ENCODE results near the gene SGPL1. TPM values are rescaled to one million over a fixed set of nuclear protein-coding genes. Genes with fewer than 3 reads are reported as not detected.

SGPL1 gene
- polyA plus RNA-seq, 1 donor (not counting 4 experiments of a cell fraction or from before 2014, with no cell fraction given) = 31.4 TPM

DNA sequence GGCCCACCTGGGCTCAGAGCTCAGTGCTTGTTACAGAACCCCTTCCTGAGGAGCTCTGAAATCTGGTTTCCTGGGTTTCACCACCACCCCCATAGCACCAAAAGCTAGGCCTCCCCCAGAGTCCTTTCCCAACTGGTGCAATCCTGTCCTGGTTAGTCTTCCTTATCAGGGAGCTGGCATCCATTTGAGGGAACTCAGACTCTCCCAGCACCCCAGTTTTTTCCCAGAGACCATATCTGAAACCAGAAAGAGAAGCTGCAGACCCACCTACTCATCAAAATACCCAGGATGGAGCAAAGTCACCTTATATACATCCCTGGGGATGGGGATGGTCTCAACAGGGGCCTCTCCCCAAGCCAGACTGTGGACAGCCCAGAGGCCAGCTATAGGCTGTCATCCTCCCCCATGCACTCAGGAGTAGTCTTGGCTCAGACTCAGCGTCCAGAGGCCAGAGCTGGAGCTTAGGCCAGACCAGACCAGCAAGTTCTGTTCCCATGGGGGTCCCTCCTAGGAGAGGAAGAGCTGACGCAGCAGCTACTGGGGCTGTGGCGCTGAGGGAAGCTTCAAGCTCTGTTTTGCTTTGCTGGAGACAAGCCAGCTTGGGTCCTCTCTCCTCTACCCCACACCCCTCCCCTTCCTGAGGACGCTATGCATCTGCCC, 33.5 kb upstream of the SGPL1 start:
- Histone ChIP-seq H4K20me1 (ENCODE audit: control insufficient read depth, extremely low read depth, insufficient read depth, low read length) (no peaks in the 10 kb centered on the region), H3K9me3 (ENCODE audit: control insufficient read depth, low read depth, low read length) (no peaks in the 10 kb centered on the region), H2AFZ (ENCODE audit: control insufficient read depth, low read length) (no peak overlapping the region), H3K79me2 (ENCODE audit: control insufficient read depth, insufficient read depth, low read length) (no peaks in the 10 kb centered on the region), H3K27ac (ENCODE audit: control insufficient read depth, insufficient read depth, low read length) (no peak overlapping the region), H3K27me3 (ENCODE audit: control insufficient read depth, extremely low read depth, insufficient read depth, low read length) (peaks cover 8% of the 10 kb centered on the region), H3K9ac (ENCODE audit: control insufficient read depth, extremely low read depth, insufficient read depth, low read length) (no peak overlapping the region), H3K9me1 (ENCODE audit: control insufficient read depth, extremely low read depth, insufficient read depth, low read length) (no peaks in the 10 kb centered on the region), H3K4me3 (ENCODE audit: control insufficient read depth in 2 of 3, extremely low read depth in 1 of 3, insufficient read depth in 2 of 3, low read depth in 1 of 3, low read length in 3 of 3) (no peak overlapping the region), H3K4me2 (ENCODE audit: control insufficient read depth, extremely low read depth, insufficient read depth, low read depth, low read length) (no peak overlapping the region), H3K4me1 (ENCODE audit: control insufficient read depth, extremely low read depth, insufficient read depth, low read length) (peaks cover 2% of the 10 kb centered on the region), H3K36me3 (ENCODE audit: control insufficient read depth in 2 of 2, extremely low read depth in 1 of 2, insufficient read depth in 2 of 2, low read length in 2 of 2) (no peaks in the 10 kb centered on the region)
- TF ChIP-seq, protein P1, sequence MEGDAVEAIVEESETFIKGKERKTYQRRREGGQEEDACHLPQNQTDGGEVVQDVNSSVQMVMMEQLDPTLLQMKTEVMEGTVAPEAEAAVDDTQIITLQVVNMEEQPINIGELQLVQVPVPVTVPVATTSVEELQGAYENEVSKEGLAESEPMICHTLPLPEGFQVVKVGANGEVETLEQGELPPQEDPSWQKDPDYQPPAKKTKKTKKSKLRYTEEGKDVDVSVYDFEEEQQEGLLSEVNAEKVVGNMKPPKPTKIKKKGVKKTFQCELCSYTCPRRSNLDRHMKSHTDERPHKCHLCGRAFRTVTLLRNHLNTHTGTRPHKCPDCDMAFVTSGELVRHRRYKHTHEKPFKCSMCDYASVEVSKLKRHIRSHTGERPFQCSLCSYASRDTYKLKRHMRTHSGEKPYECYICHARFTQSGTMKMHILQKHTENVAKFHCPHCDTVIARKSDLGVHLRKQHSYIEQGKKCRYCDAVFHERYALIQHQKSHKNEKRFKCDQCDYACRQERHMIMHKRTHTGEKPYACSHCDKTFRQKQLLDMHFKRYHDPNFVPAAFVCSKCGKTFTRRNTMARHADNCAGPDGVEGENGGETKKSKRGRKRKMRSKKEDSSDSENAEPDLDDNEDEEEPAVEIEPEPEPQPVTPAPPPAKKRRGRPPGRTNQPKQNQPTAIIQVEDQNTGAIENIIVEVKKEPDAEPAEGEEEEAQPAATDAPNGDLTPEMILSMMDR (optimal IDR thresholded peaks at IDR 0.05 in 1 of 3, IDR thresholded peaks at IDR 0.05 in 1 of 3, conservative IDR thresholded peaks at IDR 0.05 in 1 of 3; ENCODE audit: extremely low read depth in 1 of 3, insufficient read depth in 2 of 3, low read length in 3 of 3) = no peak
- TF ChIP-seq EZH2 (IDR thresholded peaks at IDR 0.05; ENCODE audit: low read length) = no peak
- dilution Hi-C loops (cut with MboI; ENCODE audit: extremely low pct_ligation_motif_present, low sequenced_read_pairs) = no loop called here
- DNase-seq (ENCODE audit: low read depth, low spot score) = no peak
- FAIRE-seq = no peak

GRCh38 chr10:70782746-70783680, 32.7 kb upstream of the SGPL1 start:
- Histone ChIP-seq H3K79me2 (ENCODE audit: control insufficient read depth, insufficient read depth, low read length) (no peaks in the 10 kb centered on the region), H3K27ac (ENCODE audit: control insufficient read depth, insufficient read depth, low read length) (no peak overlapping the region), H3K27me3 (ENCODE audit: control insufficient read depth, extremely low read depth, insufficient read depth, low read length) (peaks cover 8% of the 10 kb centered on the region), H3K9me3 (ENCODE audit: control insufficient read depth, low read depth, low read length) (no peaks in the 10 kb centered on the region), H3K4me1 (ENCODE audit: control insufficient read depth, extremely low read depth, insufficient read depth, low read length) (peaks cover 2% of the 10 kb centered on the region), H3K36me3 (ENCODE audit: control insufficient read depth in 2 of 2, extremely low read depth in 1 of 2, insufficient read depth in 2 of 2, low read length in 2 of 2) (no peaks in the 10 kb centered on the region), H3K9ac (ENCODE audit: control insufficient read depth, extremely low read depth, insufficient read depth, low read length) (no peak overlapping the region), H4K20me1 (ENCODE audit: control insufficient read depth, extremely low read depth, insufficient read depth, low read length) (no peaks in the 10 kb centered on the region), H3K4me2 (ENCODE audit: control insufficient read depth, extremely low read depth, insufficient read depth, low read depth, low read length) (no peak overlapping the region), H3K9me1 (ENCODE audit: control insufficient read depth, extremely low read depth, insufficient read depth, low read length) (no peaks in the 10 kb centered on the region), H2AFZ (ENCODE audit: control insufficient read depth, low read length) (no peak overlapping the region), H3K4me3 (ENCODE audit: control insufficient read depth in 2 of 3, extremely low read depth in 1 of 3, insufficient read depth in 2 of 3, low read depth in 1 of 3, low read length in 3 of 3) (no peak overlapping the region)
- no peak for DNase-seq (ENCODE audit: low read depth, low spot score)
- TF ChIP-seq, protein P1 (optimal IDR thresholded peaks at IDR 0.05 in 1 of 3, IDR thresholded peaks at IDR 0.05 in 1 of 3, conservative IDR thresholded peaks at IDR 0.05 in 1 of 3; ENCODE audit: extremely low read depth in 1 of 3, insufficient read depth in 2 of 3, low read length in 3 of 3) = no peak
- TF ChIP-seq EZH2 (IDR thresholded peaks at IDR 0.05; ENCODE audit: low read length) = no peak
- no peak for FAIRE-seq
- dilution Hi-C loops (cut with MboI; ENCODE audit: extremely low pct_ligation_motif_present, low sequenced_read_pairs) = no loop called here
